HepG2 (cell line): Measurements from ENCODE around the gene TTC28. TPM values are rescaled to one million over a fixed set of nuclear protein-coding genes. Genes with fewer than 3 reads are reported as not detected.

Experiments
- ATAC-seq: fragments of 200-7000 bp; cut with Tn5 transposase; 3 replicates; pipeline ENCODE4 v1.9.1; 2020; ENCODE audit warnings: mild to moderate bottlenecking, moderate library complexity
- BruUV-seq: library from RNA; stranded (reverse); fragments of 400-500 nt; replicated peaks from 2 replicates; lab custom pipeline; 2021; lab: Mats Ljungman, UMichigan
- CTCF ChIA-PET: fragments of 300-600 bp; formaldehyde crosslinking; extraction: SDS; loops from one replicate; lab custom pipeline; 2021; ENCODE audit warnings: low total read pairs, inconsistent platforms, low intra/inter-chr PET ratio; lab: Yijun Ruan, JAX
- POLR2A ChIA-PET: fragments of 350-600 bp; sonication (Branson Sonifier 250); formaldehyde crosslinking; loops from one replicate; lab custom pipeline; 2020; ENCODE audit warnings: antibody characterized with exemption, inconsistent platforms; lab: Yijun Ruan, JAX
- DNase-seq: peaks from one replicate; pipeline ENCODE4 v3.0.0-alpha.2; 2015; ENCODE audit warnings: low spot score
- FAIRE-seq: peaks from 3 replicates; lab custom pipeline; 2011; peaks lifted over from hg19 to GRCh38; lab: Jason Lieb, UNC
- H2AFZ ChIP-seq: one replicate; pipeline ENCODE4 v1.6.1; 2011; ENCODE audit warnings: low read length, inconsistent platforms
- H3K27ac ChIP-seq: fragments of 300-600 bp; 3 replicates; pipeline ENCODE4 v1.8.0; 2011; ENCODE audit warnings: mixed run types, mild to moderate bottlenecking, mixed read lengths, low read length, inconsistent platforms; ENCODE audit not compliant: insufficient read depth; ENCODE audit errors: extremely low read length
- H3K27me3 ChIP-seq, 2 experiments: fragments of 200-600 bp in 1 of 2; 2 replicates in 1 of 2; 3 replicates in 1 of 2; pipeline versions ENCODE4 v1.6.0 to v1.8.0; 2011; ENCODE audit warnings: low read length in 2 of 2, mild to moderate bottlenecking in 2 of 2, moderate library complexity in 2 of 2, inconsistent platforms in 1 of 2; ENCODE audit not compliant: insufficient read depth in 2 of 2, control insufficient read depth in 1 of 2
- H3K36me3 ChIP-seq, 2 experiments: fragments of 200-600 bp in 1 of 2; replicated peaks in 1 of 2; 2 replicates in 1 of 2; 3 replicates in 1 of 2; pipeline versions ENCODE4 v1.5.1 to v1.8.0; 2011; ENCODE audit warnings: low read length in 2 of 2, inconsistent platforms in 1 of 2; ENCODE audit not compliant: insufficient read depth in 2 of 2, control insufficient read depth in 1 of 2
- H3K4me1 ChIP-seq: 2 replicates; pipeline ENCODE4 v1.5.1; 2012; ENCODE audit warnings: low read length, inconsistent platforms; ENCODE audit not compliant: insufficient read depth
- H3K4me2 ChIP-seq: 2 replicates; pipeline ENCODE4 v1.6.0; 2011; ENCODE audit warnings: low read depth, low read length, inconsistent platforms
- H3K4me3 ChIP-seq, 3 experiments: fragments of 200-600 bp in 1 of 3; sonication (generic), shearing (Covaris generic) in 1 of 3; replicated peaks in 1 of 3; 2 replicates each; pipeline ENCODE4 v1.5.1; 2011 to 2016; ENCODE audit warnings: low read length in 3 of 3, inconsistent platforms in 2 of 3, low read depth in 2 of 3, mild to moderate bottlenecking in 2 of 3, control low read depth in 1 of 3, mixed read lengths in 1 of 3; ENCODE audit not compliant: insufficient read depth in 1 of 3
- H3K79me2 ChIP-seq: one replicate; pipeline ENCODE4 v1.6.1; 2011; ENCODE audit warnings: low read length, inconsistent platforms; ENCODE audit not compliant: insufficient read depth
- H3K9ac ChIP-seq: 2 replicates; pipeline ENCODE4 v1.6.0; 2011; ENCODE audit warnings: mild to moderate bottlenecking, low read depth, low read length, inconsistent platforms; ENCODE audit not compliant: insufficient read depth
- H3K9me3 ChIP-seq: 2 replicates; pipeline ENCODE4 v1.5.1; 2012; ENCODE audit warnings: mild to moderate bottlenecking, low read length
- H4K20me1 ChIP-seq: 2 replicates; pipeline ENCODE4 v1.6.0; 2011; ENCODE audit warnings: inconsistent platforms, mild to moderate bottlenecking, low read length, moderate library complexity; ENCODE audit not compliant: insufficient read depth
- GTF3A ChIP-seq: sonication (generic); formaldehyde crosslinking; conservative IDR thresholded peaks from 2 replicates; pipeline ENCODE4 v1.4.0; 2020; ENCODE audit warnings: mild to moderate bottlenecking, missing genetic modification reagents
- KLF15 ChIP-seq: sonication (generic); formaldehyde crosslinking; IDR thresholded peaks from 2 replicates; pipeline ENCODE4 v1.8.1; 2023; ENCODE audit warnings: borderline replicate concordance, mild to moderate bottlenecking, inconsistent platforms, missing genetic modification reagents, mixed read lengths
- NCOR1 ChIP-seq: fragments of 200-600 bp; sonication (generic); IDR thresholded peaks from 2 replicates; pipeline ENCODE4 v1.7.0; 2017; ENCODE audit warnings: antibody characterized with exemption, low read length, borderline replicate concordance
- PAF1 ChIP-seq: IDR thresholded peaks from 2 replicates; pipeline ENCODE4 v1.6.1; 2016; ENCODE audit warnings: missing genetic modification reagents, missing compliant biosample characterization
- POLR2A ChIP-seq, 2 experiments: IDR thresholded peaks; 2 replicates each; pipeline ENCODE4 v1.6.1; 2011; ENCODE audit warnings: low read depth in 2 of 2, low read length in 2 of 2, mild to moderate bottlenecking in 1 of 2, moderate library complexity in 1 of 2; ENCODE audit not compliant: insufficient read depth in 1 of 2
- POLR2AphosphoS5 ChIP-seq: IDR thresholded peaks from 2 replicates; pipeline ENCODE4 v1.6.1; 2012; ENCODE audit warnings: low read depth, low read length
- SP5 ChIP-seq: IDR thresholded peaks from 2 replicates; pipeline ENCODE4 v1.6.1; 2016; ENCODE audit warnings: low read depth, borderline replicate concordance
- TFE3 ChIP-seq: IDR thresholded peaks from 2 replicates; pipeline ENCODE4 v1.6.1; 2016
- ZMYM2 ChIP-seq: sonication (generic); formaldehyde crosslinking; IDR thresholded peaks from 2 replicates; pipeline ENCODE4 v1.8.0; 2022; ENCODE audit warnings: mild to moderate bottlenecking, missing genetic modification reagents
- ZNF605 ChIP-seq: sonication (generic); formaldehyde crosslinking; IDR thresholded peaks from 2 replicates; pipeline ENCODE4 v1.8.0; 2022; ENCODE audit warnings: mild to moderate bottlenecking, missing genetic modification reagents
- ZUFSP ChIP-seq: sonication (generic); formaldehyde crosslinking; IDR thresholded peaks from 2 replicates; pipeline ENCODE4 v1.9.0; 2021; ENCODE audit warnings: missing genetic modification reagents, mild to moderate bottlenecking, borderline replicate concordance
- WGBS: methylation state at CpG from one replicate; pipeline ENCODE4 v1.1.6; 2017; ENCODE audit warnings: low lambda C conversion rate; 5-methylcytosine and 5-hydroxymethylcytosine counted together
- in situ Hi-C: cut with HindIII; loops from 2 replicates; pipeline ENCODE4 v1.10.0; 2017; ENCODE audit warnings: low pct_unique_long_range_greater_than_20kb; ENCODE audit not compliant: extremely low pct_ligation_motif_present
- intact Hi-C: fragments of 100-400 bp; cut with micrococcal nuclease; formaldehyde crosslinking; loops from one replicate; pipeline ENCODE4 v1.10.0; 2022; ENCODE audit not compliant: unreplicated experiment
- polyA plus RNA-seq, 8 experiments: library from polyadenylated mRNA; depleted of rRNA in 3 of 8; stranded (reverse) in 7 of 8; unstranded in 1 of 8; fragments of >200 nt; fragmentation: Illumina TruSeq in 4 of 8; extraction: Trizol in 4 of 8; gene quantifications; 2 replicates each; pipeline versions ENCODE4 v1.2.1 to v1.2.3, GENCODE V29; 2011 to 2016; ENCODE audit warnings: low read depth in 4 of 8, missing spikeins in 1 of 8, mixed read lengths in 1 of 8; ENCODE audit not compliant: insufficient read depth in 1 of 8
- total RNA-seq, 5 experiments: library from RNA; depleted of rRNA; stranded (reverse); fragments of >200 nt; fragmentation: Illumina TruSeq; extraction: Trizol; gene quantifications; 2 replicates each; pipeline ENCODE4 v1.2.3, GENCODE V29; 2016; ENCODE audit warnings: low read depth in 1 of 5
- TF ChIP-seq, protein P1 (sequence below): sonication (generic); formaldehyde crosslinking; IDR thresholded peaks from 2 replicates; pipeline ENCODE4 v1.4.0; 2020; ENCODE audit warnings: missing genetic modification reagents, borderline replicate concordance

TTC28 gene
- total and polyA plus RNA-seq, 2 of the 13 experiments (the other 11 are each of a cell fraction or from before 2014, with no cell fraction given): 4.2 to 13.1 TPM

- in situ Hi-C loops: no loop called here
- POLR2A ChIA-PET: interaction anchor here (1.3 kb wide), 1 partner anchor 15 kb away, joined by 3 read pairs; the partner anchor contains the start of gene PITPNB
- WGBS: 97% methylated on average over 5 of the region's 5 CpGs
- no peaks in the 10 kb centered on the region for H3K27me3 ChIP-seq
- no peaks in the 10 kb centered on the region for H3K4me1 ChIP-seq
- FAIRE-seq: no peak
- H3K9ac ChIP-seq: no peak overlapping the region
- no peaks in the 10 kb centered on the region for H3K9me3 ChIP-seq
- H4K20me1 ChIP-seq: no peaks in the 10 kb centered on the region
- H3K4me3 ChIP-seq: no peak overlapping the region
- no peak for TF ChIP-seq KLF15
- TF ChIP-seq TFE3 (CRISPR knock-in tag): no peak
- TF ChIP-seq PAF1 (CRISPR knock-in tag): no peak
- TF ChIP-seq POLR2AphosphoS5: no peak
- no peak for TF ChIP-seq ZMYM2 (CRISPR knock-in tag)
- TF ChIP-seq, protein P1, sequence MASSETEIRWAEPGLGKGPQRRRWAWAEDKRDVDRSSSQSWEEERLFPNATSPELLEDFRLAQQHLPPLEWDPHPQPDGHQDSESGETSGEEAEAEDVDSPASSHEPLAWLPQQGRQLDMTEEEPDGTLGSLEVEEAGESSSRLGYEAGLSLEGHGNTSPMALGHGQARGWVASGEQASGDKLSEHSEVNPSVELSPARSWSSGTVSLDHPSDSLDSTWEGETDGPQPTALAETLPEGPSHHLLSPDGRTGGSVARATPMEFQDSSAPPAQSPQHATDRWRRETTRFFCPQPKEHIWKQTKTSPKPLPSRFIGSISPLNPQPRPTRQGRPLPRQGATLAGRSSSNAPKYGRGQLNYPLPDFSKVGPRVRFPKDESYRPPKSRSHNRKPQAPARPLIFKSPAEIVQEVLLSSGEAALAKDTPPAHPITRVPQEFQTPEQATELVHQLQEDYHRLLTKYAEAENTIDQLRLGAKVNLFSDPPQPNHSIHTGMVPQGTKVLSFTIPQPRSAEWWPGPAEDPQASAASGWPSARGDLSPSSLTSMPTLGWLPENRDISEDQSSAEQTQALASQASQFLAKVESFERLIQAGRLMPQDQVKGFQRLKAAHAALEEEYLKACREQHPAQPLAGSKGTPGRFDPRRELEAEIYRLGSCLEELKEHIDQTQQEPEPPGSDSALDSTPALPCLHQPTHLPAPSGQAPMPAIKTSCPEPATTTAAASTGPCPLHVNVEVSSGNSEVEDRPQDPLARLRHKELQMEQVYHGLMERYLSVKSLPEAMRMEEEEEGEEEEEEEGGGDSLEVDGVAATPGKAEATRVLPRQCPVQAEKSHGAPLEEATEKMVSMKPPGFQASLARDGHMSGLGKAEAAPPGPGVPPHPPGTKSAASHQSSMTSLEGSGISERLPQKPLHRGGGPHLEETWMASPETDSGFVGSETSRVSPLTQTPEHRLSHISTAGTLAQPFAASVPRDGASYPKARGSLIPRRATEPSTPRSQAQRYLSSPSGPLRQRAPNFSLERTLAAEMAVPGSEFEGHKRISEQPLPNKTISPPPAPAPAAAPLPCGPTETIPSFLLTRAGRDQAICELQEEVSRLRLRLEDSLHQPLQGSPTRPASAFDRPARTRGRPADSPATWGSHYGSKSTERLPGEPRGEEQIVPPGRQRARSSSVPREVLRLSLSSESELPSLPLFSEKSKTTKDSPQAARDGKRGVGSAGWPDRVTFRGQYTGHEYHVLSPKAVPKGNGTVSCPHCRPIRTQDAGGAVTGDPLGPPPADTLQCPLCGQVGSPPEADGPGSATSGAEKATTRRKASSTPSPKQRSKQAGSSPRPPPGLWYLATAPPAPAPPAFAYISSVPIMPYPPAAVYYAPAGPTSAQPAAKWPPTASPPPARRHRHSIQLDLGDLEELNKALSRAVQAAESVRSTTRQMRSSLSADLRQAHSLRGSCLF (CRISPR knock-in tag): no peak
- no peak for TF ChIP-seq ZUFSP
- no peak for TF ChIP-seq SP5 (CRISPR knock-in tag)
- no peak for TF ChIP-seq POLR2A (IDR thresholded peaks at IDR 0.05; ENCODE audit: insufficient read depth in 1 of 2, low read depth in 2 of 2, low read length in 2 of 2)
- TF ChIP-seq ZNF605 (CRISPR knock-in tag): no peak
- TF ChIP-seq NCOR1: no peak
- TF ChIP-seq GTF3A (CRISPR knock-in tag): no peak
- no peak for DNase-seq
- no peak overlapping the region for H3K4me2 ChIP-seq
- no peak overlapping the region for H2AFZ ChIP-seq
- BruUV-seq: no TSS peak
- intact Hi-C loops: no loop called here
- CTCF ChIA-PET: no interaction called here
- no peak overlapping the region for H3K27ac ChIP-seq
- no peaks in the 10 kb centered on the region for H3K79me2 ChIP-seq
- ATAC-seq: no peak
- H3K36me3 ChIP-seq: no peaks in the 10 kb centered on the region
Observed at GRCh38 chr22:27934069-27934468, 745.6 kb downstream of the TTC28 start.
